Lower lobe of right lung (tissue), 2 donors: ENCODE measurements around the gene NACA2. TPM values are rescaled to one million over a fixed set of nuclear protein-coding genes. Genes with fewer than 3 reads are reported as not detected.
"Not testable (repeated sequence)": the region's sequence is repeated elsewhere in the genome, so short reads cannot be mapped to it uniquely, and the experiment has no call there.

Experiments
- ATAC-seq, 2 donors: fragments of 200-7000 bp; cut with Tn5 transposase; one replicate each; pipeline ENCODE4 v1.9.1; 2020 to 2022; ENCODE audit warnings: mild to moderate bottlenecking in 2 of 2, moderate library complexity in 2 of 2
- DNase-seq: peaks from one replicate; pipeline ENCODE4 v3.0.0-alpha.2; 2020
- H3K27ac ChIP-seq: fragments of 200-600 bp; one replicate; pipeline ENCODE4 v1.8.0; 2022
- H3K27me3 ChIP-seq: fragments of 200-600 bp; one replicate; pipeline ENCODE4 v1.8.0; 2022; ENCODE audit warnings: low read depth
- H3K36me3 ChIP-seq: fragments of 200-600 bp; one replicate; pipeline ENCODE4 v1.8.0; 2022; ENCODE audit warnings: mild to moderate bottlenecking
- H3K4me1 ChIP-seq: fragments of 200-600 bp; one replicate; pipeline ENCODE4 v1.8.0; 2022
- H3K4me3 ChIP-seq: fragments of 200-600 bp; one replicate; pipeline ENCODE4 v1.8.0; 2022; ENCODE audit warnings: mild to moderate bottlenecking
- H3K9me3 ChIP-seq: fragments of 200-600 bp; one replicate; pipeline ENCODE4 v1.8.0; 2022
- CTCF ChIP-seq: fragments of 200-600 bp; IDR thresholded peaks from one replicate; pipeline ENCODE4 v1.8.0; 2022; ENCODE audit warnings: antibody characterized with exemption, mild to moderate bottlenecking
- intact Hi-C: fragments of 100-400 bp; cut with DNase I; formaldehyde crosslinking; loops from one replicate; pipeline ENCODE4 v1.11.0; 2022
- total RNA-seq: library from RNA; stranded (reverse); fragmentation: NEBNext Ultra II Directional; extraction: Animal tissue kit (Norgen Biotek cat#: 25700); gene quantifications from one replicate; pipeline ENCODE4 v1.2.1, GENCODE V29; 2021
- donor health status: DM: no; HTN: yes; CAD: no; lungs with severe emphysema.

The NACA2 gene
- total RNA-seq, 1 donor from 2014 or later: not detected

DNA sequence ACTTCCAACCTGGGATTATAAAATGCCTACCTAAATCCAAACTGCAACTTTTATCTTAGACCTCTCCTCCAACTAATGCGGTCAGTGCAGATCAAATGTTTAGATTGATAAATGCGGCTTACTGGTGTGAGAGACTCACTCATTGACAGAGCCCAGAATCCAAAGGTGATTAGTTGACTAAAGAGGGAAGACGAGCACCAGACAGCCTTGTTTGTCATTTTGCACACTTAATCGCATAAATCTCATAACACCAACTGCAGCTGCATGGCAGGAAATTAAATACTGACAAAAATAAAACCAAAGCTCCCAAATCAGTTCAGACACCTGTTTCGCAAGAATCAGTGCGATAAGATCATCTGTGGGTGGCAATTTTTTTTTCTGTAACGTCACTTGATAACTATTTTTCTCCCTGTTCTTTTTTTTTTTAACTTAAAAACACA is 35.9 kb downstream of the NACA2 start:
- DNase-seq: no peak
- ATAC-seq: no peak
- Histone ChIP-seq H3K9me3 (no peaks in the 10 kb centered on the region), H3K4me1 (no peaks in the 10 kb centered on the region), H3K36me3 (no peaks in the 10 kb centered on the region), H3K27me3 (peaks cover 5% of the 10 kb centered on the region), H3K4me3 (no peak overlapping the region), H3K27ac (no peak overlapping the region)
- TF ChIP-seq CTCF: no peak
- intact Hi-C loops: no loop called here

DNA sequence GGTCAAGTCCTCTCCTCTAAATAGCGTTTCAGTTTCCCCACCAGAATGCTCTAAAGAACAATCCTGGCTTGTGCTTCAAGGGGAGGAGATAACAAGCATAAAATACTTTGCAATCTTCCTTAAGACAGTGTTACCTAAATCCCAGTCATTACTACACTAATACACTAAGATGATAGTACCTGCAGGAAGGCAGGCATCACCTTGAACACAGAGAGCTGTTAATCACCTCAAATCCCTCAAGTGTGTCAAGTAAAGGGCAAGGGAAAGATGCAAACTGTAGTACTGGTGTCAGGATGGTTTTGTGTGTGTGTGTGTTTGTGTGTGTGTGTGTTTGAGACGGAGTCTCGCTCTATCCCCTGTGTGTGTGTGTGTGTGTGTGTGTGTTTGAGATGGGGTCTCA is 36.8 kb downstream of the NACA2 start:
- Histone ChIP-seq H3K27ac (no peak overlapping the region), H3K4me1 (no peaks in the 10 kb centered on the region), H3K36me3 (no peaks in the 10 kb centered on the region), H3K4me3 (no peak overlapping the region), H3K27me3 (peaks cover 5% of the 10 kb centered on the region), H3K9me3 (no peaks in the 10 kb centered on the region)
- intact Hi-C loops: no loop called here
- TF ChIP-seq CTCF: no peak
- ATAC-seq: no peak
- DNase-seq: no peak

GRCh38 chr17:61552560-61552959 is 38.5 kb downstream of the NACA2 start:
- H3K9me3 ChIP-seq, ATAC-seq, H3K27me3 ChIP-seq, H3K4me3 ChIP-seq, intact Hi-C loops, H3K27ac ChIP-seq, H3K36me3 ChIP-seq, DNase-seq, H3K4me1 ChIP-seq: not testable (repeated sequence)

GRCh38 chr17:61551255-61551742 is 39.7 kb downstream of the NACA2 start:
- no peaks in the 10 kb centered on the region for H3K36me3 ChIP-seq
- no peaks in the 10 kb centered on the region for H3K9me3 ChIP-seq
- no peak overlapping the region for H3K4me3 ChIP-seq
- ATAC-seq (no peak), DNase-seq (no peak)
- intact Hi-C loops: no loop called here
- H3K27ac ChIP-seq: no peak overlapping the region
- H3K27me3 ChIP-seq: no peaks in the 10 kb centered on the region
- peak; percentile 63 for TF ChIP-seq CTCF
- no peaks in the 10 kb centered on the region for H3K4me1 ChIP-seq

- no peaks in the 10 kb centered on the region for H3K36me3 ChIP-seq
- no peak for DNase-seq
- no peaks in the 10 kb centered on the region for H3K4me1 ChIP-seq
- H3K9me3 ChIP-seq: no peaks in the 10 kb centered on the region
- TF ChIP-seq CTCF: no peak
- H3K27ac ChIP-seq: no peak overlapping the region
- ATAC-seq: no peak
- intact Hi-C loops: no loop called here
- no peak overlapping the region for H3K4me3 ChIP-seq
- H3K27me3 ChIP-seq: no peaks in the 10 kb centered on the region
These were observed 43.9 kb downstream of the NACA2 start for GRCh38 chr17:61547113-61547512.

DNA sequence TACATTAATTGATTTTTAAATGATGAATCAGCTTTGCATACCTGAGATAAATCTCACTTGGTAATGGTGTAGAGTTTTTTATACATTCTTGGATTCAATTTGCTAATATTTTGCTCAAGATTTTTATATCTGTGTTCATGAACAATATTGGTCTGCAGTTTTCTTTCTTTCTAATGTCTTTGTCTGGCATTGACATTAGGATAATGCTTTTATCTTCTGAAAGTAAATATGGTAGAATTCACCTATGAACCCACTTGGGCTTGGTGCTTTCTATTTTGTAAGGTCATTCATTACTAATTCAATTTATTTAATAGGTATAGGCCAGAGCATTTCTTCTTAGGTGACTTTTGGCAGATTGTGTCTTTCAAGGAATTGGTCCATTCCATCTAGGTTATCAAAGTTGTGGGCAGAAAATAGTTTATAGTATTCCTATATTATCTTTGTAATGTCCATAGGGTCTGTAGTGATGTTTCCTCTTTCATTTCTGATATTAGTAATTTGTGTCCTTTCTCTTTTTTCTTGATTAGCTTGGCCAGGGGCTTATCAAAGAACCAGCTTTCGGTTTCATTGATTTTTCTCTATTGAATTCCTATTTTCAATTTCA is 45.6 kb downstream of the NACA2 start:
- Histone ChIP-seq H3K36me3 (no peaks in the 10 kb centered on the region), H3K27ac (no peak overlapping the region), H3K4me1 (no peaks in the 10 kb centered on the region), H3K9me3 (peaks cover 5% of the 10 kb centered on the region), H3K27me3 (no peaks in the 10 kb centered on the region), H3K4me3 (no peak overlapping the region)
- ATAC-seq (no peak), DNase-seq (no peak)
- no peak for TF ChIP-seq CTCF
- intact Hi-C loops: no loop called here
